HepG2 (cell line): ENCODE measurements around the gene TSPAN31. TPM values are rescaled to one million over a fixed set of nuclear protein-coding genes. Genes with fewer than 3 reads are reported as not detected.

ENCODE experiments used
- ATF2 ChIP-seq: sonication (generic); formaldehyde crosslinking; IDR thresholded peaks from 2 replicates; pipeline ENCODE4 v1.4.0; 2020; ENCODE audit warnings: missing genetic modification reagents
- ATM ChIP-seq: fragments of 450-650 bp; IDR thresholded peaks from 2 replicates; pipeline ENCODE4 v1.7.1; 2017; ENCODE audit warnings: mild to moderate bottlenecking, borderline replicate concordance
- DPF2 ChIP-seq: sonication (generic); formaldehyde crosslinking; IDR thresholded peaks from 2 replicates; pipeline ENCODE4 v1.4.0; 2020; ENCODE audit warnings: mild to moderate bottlenecking, low read depth, missing genetic modification reagents, borderline replicate concordance
- MYPOP ChIP-seq: sonication (generic); formaldehyde crosslinking; IDR thresholded peaks from 2 replicates; pipeline ENCODE4 v1.8.1; 2023; ENCODE audit warnings: mild to moderate bottlenecking, moderate library complexity, missing genetic modification reagents
- PRDM15 ChIP-seq: sonication (generic); formaldehyde crosslinking; IDR thresholded peaks from 2 replicates; pipeline ENCODE4 v1.4.0; 2020; ENCODE audit warnings: missing genetic modification reagents
- SMAD3 ChIP-seq: sonication (generic); formaldehyde crosslinking; IDR thresholded peaks from 2 replicates; pipeline ENCODE4 v1.4.0; 2020; ENCODE audit warnings: missing genetic modification reagents
- TAF1 ChIP-seq: sonication (generic); formaldehyde crosslinking; IDR thresholded peaks from 2 replicates; pipeline ENCODE4 v1.4.0; 2020; ENCODE audit warnings: missing genetic modification reagents
- WIZ ChIP-seq: sonication (generic); formaldehyde crosslinking; IDR thresholded peaks from 2 replicates; pipeline ENCODE4 v1.5.1; 2020; ENCODE audit warnings: mild to moderate bottlenecking, missing genetic modification reagents
- ZNF563 ChIP-seq: sonication (generic); formaldehyde crosslinking; IDR thresholded peaks from 2 replicates; pipeline ENCODE4 v1.8.0; 2022; ENCODE audit warnings: mild to moderate bottlenecking, moderate library complexity, missing genetic modification reagents
- ZNF580 ChIP-seq: IDR thresholded peaks from 2 replicates; pipeline ENCODE4 v1.6.1; 2016; ENCODE audit warnings: low read depth, borderline replicate concordance
- ZNF687 ChIP-seq: sonication (generic); formaldehyde crosslinking; IDR thresholded peaks from 2 replicates; pipeline ENCODE4 v1.5.1; 2020; ENCODE audit warnings: mild to moderate bottlenecking, missing genetic modification reagents, moderate library complexity
- ZZZ3 ChIP-seq: sonication (generic); formaldehyde crosslinking; IDR thresholded peaks from 2 replicates; pipeline ENCODE4 v1.4.0; 2020; ENCODE audit warnings: missing genetic modification reagents, mild to moderate bottlenecking, borderline replicate concordance
- polyA plus RNA-seq, 8 experiments: library from polyadenylated mRNA; depleted of rRNA in 3 of 8; stranded (reverse) in 7 of 8; unstranded in 1 of 8; fragments of >200 nt; fragmentation: Illumina TruSeq in 4 of 8; extraction: Trizol in 4 of 8; gene quantifications; 2 replicates each; pipeline versions ENCODE4 v1.2.1 to v1.2.3, GENCODE V29; 2011 to 2016; ENCODE audit warnings: low read depth in 4 of 8, missing spikeins in 1 of 8, mixed read lengths in 1 of 8; ENCODE audit not compliant: insufficient read depth in 1 of 8
- total RNA-seq, 5 experiments: library from RNA; depleted of rRNA; stranded (reverse); fragments of >200 nt; fragmentation: Illumina TruSeq; extraction: Trizol; gene quantifications; 2 replicates each; pipeline ENCODE4 v1.2.3, GENCODE V29; 2016; ENCODE audit warnings: low read depth in 1 of 5

TSPAN31 gene
- total and polyA plus RNA-seq, 2 of the 13 experiments (the other 11 are each of a cell fraction or from before 2014, with no cell fraction given): 10.4 to 24.6 TPM

GRCh38 chr12:57744194-57744776, 554 bp upstream of the TSPAN31 start (continued):
- TF ChIP-seq ZZZ3 (CRISPR knock-in tag) (0 out of 2 replicates have a peak, but pooled peaks have one; percentile 3), SMAD3 (CRISPR knock-in tag) (peak; percentile 16; the same call in 1 of the 2 replicates), ZNF563 (no peak), PRDM15 (0 out of 2 replicates have a peak, but pooled peaks have one; percentile 0), ATF2 (CRISPR knock-in tag) (peak; percentile 68; the same call in 1 of the 2 replicates), WIZ (CRISPR knock-in tag) (0 out of 2 replicates have a peak, but pooled peaks have one; percentile 19), ATM (no peak), MYPOP (peak; percentile 23; the same call in 1 of the 2 replicates), ZNF580 (CRISPR knock-in tag) (peak; percentile 12; the same call in 1 of the 2 replicates), TAF1 (peak; percentile 6; the same call in 1 of the 2 replicates), ZNF687 (CRISPR knock-in tag) (0 out of 2 replicates have a peak, but pooled peaks have one; percentile 32), DPF2 (CRISPR knock-in tag) (no peak)
